Measurements from ENCODE around the gene LSM8.
"Not testable (repeated sequence)": the region's sequence is repeated elsewhere in the genome, so short reads cannot be mapped to it uniquely, and the experiment has no call there.

The LSM8 gene

DNA sequence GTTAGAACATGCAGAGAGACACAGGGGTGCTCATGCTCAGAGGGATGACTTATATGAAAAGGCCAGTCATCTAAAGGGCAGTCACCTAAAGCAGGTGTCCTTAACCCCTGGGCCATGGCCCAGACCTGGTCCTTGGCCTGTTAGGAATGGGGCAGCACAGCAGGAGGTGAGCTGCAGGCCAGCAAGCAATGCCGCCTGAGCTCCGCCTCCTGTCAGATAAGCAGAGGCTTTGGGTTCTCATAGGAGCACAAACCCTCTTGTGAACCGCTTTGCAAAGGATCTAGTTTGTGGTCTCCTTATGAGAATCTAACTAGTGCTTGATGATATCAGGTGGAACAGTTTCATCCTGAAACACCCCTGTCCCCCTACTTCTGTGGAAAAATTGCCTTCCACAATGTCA, 55.0 kb downstream of the LSM8 start:
- no peaks in the 10 kb centered on the region for H3K9me3 ChIP-seq
- no peak overlapping the region for H3K4me3 ChIP-seq (ENCODE audit: low read depth in 1 of 2, low read length in 1 of 2)
- no peak for TF ChIP-seq CTCF (IDR thresholded peaks at IDR 0.05)
- H3K4me1 ChIP-seq (ENCODE audit: control insufficient read depth in 1 of 2, insufficient read depth in 1 of 2, low read depth in 1 of 2, low read length in 1 of 2): peaks cover 0 to 11% of the 10 kb centered on the region in 2 experiments
- H3K27me3 ChIP-seq: no peaks in the 10 kb centered on the region
- H3K36me3 ChIP-seq: no peaks in the 10 kb centered on the region
- no peak overlapping the region for H3K27ac ChIP-seq

GRCh38 chr7:118240320-118240719, 56.4 kb downstream of the LSM8 start:
- H3K27me3 ChIP-seq; H3K36me3 ChIP-seq; H3K4me3 ChIP-seq (ENCODE audit: low read depth in 1 of 2, low read length in 1 of 2); H3K27ac ChIP-seq; H3K9me3 ChIP-seq: not testable (repeated sequence)
- peaks cover 0 to 11% of the 10 kb centered on the region in 2 experiments for H3K4me1 ChIP-seq (ENCODE audit: control insufficient read depth in 1 of 2, insufficient read depth in 1 of 2, low read depth in 1 of 2, low read length in 1 of 2)

Data from neutrophil (primary cell).